SHP77 (cell line): ENCODE measurements around the gene CBX6.

Experiments used
- DNase-seq, 2 experiments: peaks; one replicate each; lab custom pipeline; 2025; lab: John Stamatoyannopoulos, UW

CBX6 gene

GRCh38 chr22:38840129-38840528, 31.9 kb downstream of the CBX6 start:
- DNase-seq, result no peak

GRCh38 chr22:38839686-38840085, 32.3 kb downstream of the CBX6 start:
- DNase-seq, result no peak

- DNase-seq, result no peak
These were observed 34.5 kb downstream of the CBX6 start for GRCh38 chr22:38837414-38837928.

GRCh38 chr22:38835888-38836301, 36.1 kb downstream of the CBX6 start:
- no peak for DNase-seq

- no peak for DNase-seq
These were observed 37.0 kb downstream of the CBX6 start for GRCh38 chr22:38834991-38835390.

GRCh38 chr22:38834215-38834953, 37.6 kb downstream of the CBX6 start:
- DNase-seq, result no peak

- no peak for DNase-seq
These were observed 39.0 kb downstream of the CBX6 start for GRCh38 chr22:38833061-38833460.

GRCh38 chr22:38832005-38832978, 39.7 kb downstream of the CBX6 start:
- no peak for DNase-seq

- DNase-seq, result no peak
These were observed 40.7 kb downstream of the CBX6 start for GRCh38 chr22:38831166-38831945.

- no peak for DNase-seq
These were observed 41.2 kb downstream of the CBX6 start for GRCh38 chr22:38830845-38831108.

GRCh38 chr22:38830026-38830844, 41.8 kb downstream of the CBX6 start:
- no peak for DNase-seq

- DNase-seq, result no peak
These were observed 42.5 kb downstream of the CBX6 start for GRCh38 chr22:38829485-38829884.

GRCh38 chr22:38828616-38829205, 43.3 kb downstream of the CBX6 start:
- DNase-seq, result no peak

GRCh38 chr22:38828191-38828590, 43.8 kb downstream of the CBX6 start:
- DNase-seq, result peak; percentile 30 to 64

- DNase-seq, result no peak
These were observed 44.5 kb downstream of the CBX6 start for GRCh38 chr22:38827510-38827909.

GRCh38 chr22:38826801-38827200, 45.2 kb downstream of the CBX6 start:
- DNase-seq, result no peak

- DNase-seq, result no peak
These were observed 45.6 kb downstream of the CBX6 start for GRCh38 chr22:38826386-38826785.

- DNase-seq, result no peak
These were observed 47.4 kb downstream of the CBX6 start for GRCh38 chr22:38824585-38824984.

- DNase-seq, result no peak
These were observed 48.4 kb downstream of the CBX6 start for GRCh38 chr22:38823637-38824036.

- DNase-seq, result no peak
These were observed 48.9 kb downstream of the CBX6 start for GRCh38 chr22:38823076-38823475.

- no peak for DNase-seq
These were observed 52.0 kb downstream of the CBX6 start for GRCh38 chr22:38820020-38820419.
